Liver (tissue), 9 donors: Measurements from ENCODE around the gene TFDP1. TPM values are rescaled to one million over a fixed set of nuclear protein-coding genes. Genes with fewer than 3 reads are reported as not detected.

Experiments used
- DNase-seq: peaks from one replicate; pipeline ENCODE4 v3.0.0-alpha.2; 2017; ENCODE audit warnings: low spot score
- H3K27ac ChIP-seq, 2 donors: one replicate each; pipeline ENCODE4 v1.7.0; 2013; ENCODE audit warnings: inconsistent platforms in 2 of 2, low read length in 2 of 2, control low read depth in 1 of 2, low read depth in 1 of 2, mild to moderate bottlenecking in 1 of 2
- H3K27me3 ChIP-seq, 4 donors: one replicate each; pipeline versions ENCODE4 v1.6.1 to v1.7.0; 2013; ENCODE audit warnings: low read length in 3 of 4, inconsistent platforms in 1 of 4, mild to moderate bottlenecking in 1 of 4, moderate library complexity in 1 of 4; ENCODE audit not compliant: control insufficient read depth in 4 of 4, insufficient read depth in 4 of 4
- H3K36me3 ChIP-seq, 4 donors: one replicate each; pipeline versions ENCODE4 v1.6.1 to v1.7.0; 2013; ENCODE audit warnings: low read length in 3 of 4, mild to moderate bottlenecking in 3 of 4, low read depth in 1 of 4, moderate library complexity in 1 of 4; ENCODE audit not compliant: control insufficient read depth in 4 of 4, insufficient read depth in 3 of 4
- H3K4me1 ChIP-seq, 4 donors: one replicate each; pipeline versions ENCODE4 v1.6.1 to v1.7.0; 2013; ENCODE audit warnings: low read length in 3 of 4, mild to moderate bottlenecking in 3 of 4, moderate library complexity in 1 of 4; ENCODE audit not compliant: control insufficient read depth in 4 of 4, insufficient read depth in 4 of 4
- H3K4me3 ChIP-seq, 3 donors: one replicate each; pipeline versions ENCODE4 v1.6.1 to v1.7.0; 2013; ENCODE audit warnings: low read length in 3 of 3, control low read depth in 1 of 3, low read depth in 1 of 3, mild to moderate bottlenecking in 1 of 3
- H3K9ac ChIP-seq, 2 donors: one replicate each; pipeline ENCODE4 v1.7.0; 2013; ENCODE audit warnings: low read length in 2 of 2, mild to moderate bottlenecking in 2 of 2, moderate library complexity in 2 of 2, control low read depth in 1 of 2, low read depth in 1 of 2
- H3K9me3 ChIP-seq, 4 donors: one replicate each; pipeline versions ENCODE4 v1.6.1 to v1.7.0; 2013; ENCODE audit warnings: low read length in 3 of 4; ENCODE audit not compliant: control insufficient read depth in 4 of 4
- ATF3 ChIP-seq: IDR thresholded peaks from 2 replicates; pipeline ENCODE4 v1.6.1; 2016; ENCODE audit warnings: antibody characterized with exemption
- CTCF ChIP-seq: fragments of 150-350 bp; IDR thresholded peaks from 2 replicates; pipeline ENCODE4 v1.5.1; 2017; ENCODE audit warnings: improper control_type of control experiment, low read depth, low read length; ENCODE audit not compliant: missing input control
- EGR1 ChIP-seq, 2 donors: IDR thresholded peaks; 2 replicates each; pipeline ENCODE4 v1.6.1; 2016 to 2018; ENCODE audit warnings: antibody characterized with exemption in 2 of 2, low read depth in 2 of 2
- FOXA1 ChIP-seq: IDR thresholded peaks from 2 replicates; pipeline ENCODE4 v1.6.1; 2016; ENCODE audit warnings: antibody characterized with exemption
- FOXA2 ChIP-seq: IDR thresholded peaks from 2 replicates; pipeline ENCODE4 v1.6.1; 2016; ENCODE audit warnings: antibody characterized with exemption
- GABPA ChIP-seq, 2 donors: IDR thresholded peaks in 1 of 2; conservative IDR thresholded peaks in 1 of 2; 2 replicates each; pipeline ENCODE4 v1.6.1; 2016; ENCODE audit warnings: antibody characterized with exemption in 2 of 2, mild to moderate bottlenecking in 1 of 2, moderate library complexity in 1 of 2
- JUND ChIP-seq, 2 donors: IDR thresholded peaks; 2 replicates each; pipeline ENCODE4 v1.6.1; 2016; ENCODE audit warnings: antibody characterized with exemption in 2 of 2
- NR2F2 ChIP-seq: IDR thresholded peaks from 2 replicates; pipeline ENCODE4 v1.6.1; 2016; ENCODE audit warnings: antibody characterized with exemption
- RAD21 ChIP-seq, 2 donors: IDR thresholded peaks; 2 replicates each; pipeline ENCODE4 v1.6.1; 2016; ENCODE audit warnings: antibody characterized with exemption in 2 of 2, mild to moderate bottlenecking in 2 of 2
- REST ChIP-seq: IDR thresholded peaks from 2 replicates; pipeline ENCODE4 v1.6.1; 2016; ENCODE audit warnings: antibody characterized with exemption, mild to moderate bottlenecking
- RXRA ChIP-seq, 2 donors: IDR thresholded peaks; 2 replicates each; pipeline ENCODE4 v1.6.1; 2017 to 2018; ENCODE audit warnings: antibody characterized with exemption in 2 of 2, mild to moderate bottlenecking in 1 of 2
- SP1 ChIP-seq: IDR thresholded peaks from 2 replicates; pipeline ENCODE4 v1.6.1; 2018; ENCODE audit warnings: antibody characterized with exemption, mild to moderate bottlenecking
- YY1 ChIP-seq: IDR thresholded peaks from 2 replicates; pipeline ENCODE4 v1.6.1; 2016; ENCODE audit warnings: antibody characterized with exemption, mild to moderate bottlenecking
- WGBS: extraction: QIAGEN DNeasy Blood & Tissue Kit; methylation state at CpG from one replicate; pipeline ENCODE4 v1.1.7; 2013; 5-methylcytosine and 5-hydroxymethylcytosine counted together
- polyA plus RNA-seq, 2 donors: library from polyadenylated mRNA; stranded (reverse) in 1 of 2; unstranded in 1 of 2; fragments of 200-250 nt in 1 of 2; fragments of >200 nt in 1 of 2; fragmentation: Nextera tagmentation in 1 of 2; extraction: Ambion mirVana in 1 of 2; gene quantifications; one replicate each; pipeline versions ENCODE4 v1.2.1 to v1.2.3, GENCODE V29; 2013 to 2015
- total RNA-seq, 2 donors: library from RNA; depleted of rRNA; stranded (reverse); fragments of >200 nt; gene quantifications; one replicate each; pipeline ENCODE4 v1.2.3, GENCODE V29; 2014
- donor health status: healthy.
- donor health status: healthy.
- donor health status: healthy.
- donor health status: healthy.
- donor health status: healthy.

Gene TFDP1
- total and polyA plus RNA-seq, 4 donors: 9.9 to 140 (median 17.8) TPM

- peaks cover 0 to 2% (median 0%) of the 10 kb centered on the region in 4 donors for H3K36me3 ChIP-seq
Observed at GRCh38 chr13:113646921-113647340, 62.4 kb downstream of the TFDP1 start.

GRCh38 chr13:113647351-113648215 is 63.0 kb downstream of the TFDP1 start:
- Histone ChIP-seq H3K4me3 (no peak overlapping the region), H3K9ac (no peak overlapping the region), H3K4me1 (peaks cover 16 to 28% (median 23%) of the 10 kb centered on the region in 4 donors), H3K27ac (peak overlapping the region in 1 of 2 donors; percentile 45), H3K9me3 (no peaks in the 10 kb centered on the region), H3K36me3 (peaks cover 0 to 2% (median 0%) of the 10 kb centered on the region in 4 donors), H3K27me3 (no peaks in the 10 kb centered on the region)
- 52% methylated on average over 42 of the region's 42 CpGs for WGBS
- DNase-seq: no peak
- peak; percentile 38 for TF ChIP-seq REST
- TF ChIP-seq GABPA (IDR thresholded peaks at IDR 0.05 in 1 of 2, conservative IDR thresholded peaks at IDR 0.05 in 1 of 2): peak in 1 of 2 donors; percentile 52
- TF ChIP-seq YY1: no peak
- peak; percentile 22 for TF ChIP-seq FOXA2
- TF ChIP-seq RXRA (IDR thresholded peaks at IDR 0.05): peak; percentile 98
- peak; percentile 83 for TF ChIP-seq SP1
- TF ChIP-seq NR2F2: peak; percentile 99
- TF ChIP-seq EGR1 (IDR thresholded peaks at IDR 0.05; ENCODE audit: low read depth in 2 of 2): no peak
- peak in 1 of 2 donors; percentile 43 for TF ChIP-seq RAD21 (IDR thresholded peaks at IDR 0.05)
- TF ChIP-seq JUND (IDR thresholded peaks at IDR 0.05): peak in 1 of 2 donors; percentile 69
- no peak for TF ChIP-seq FOXA1

More at GRCh38 chr13:113646921-113647340, 62.4 kb downstream of the TFDP1 start:
- TF ChIP-seq YY1 (no peak), REST (no peak), CTCF (no peak), ATF3 (no peak), FOXA1 (no peak)
- DNase-seq: no peak
- Histone ChIP-seq H3K27ac (peak overlapping the region in 1 of 2 donors; percentile 45), H3K4me1 (peaks cover 16 to 28% (median 23%) of the 10 kb centered on the region in 4 donors), H3K27me3 (no peaks in the 10 kb centered on the region), H3K9me3 (no peaks in the 10 kb centered on the region), H3K9ac (no peak overlapping the region), H3K4me3 (no peak overlapping the region)
- WGBS: 87% methylated on average over 10 of the region's 10 CpGs
